HG02840 (cell line): Measurements from ENCODE around the gene TSC22D1.

ENCODE experiments used
- ATAC-seq: cut with Tn5 transposase; IDR thresholded peaks from one replicate; pipeline ENCODE4 v1.9.1; 2021; ENCODE audit warnings: mild to moderate bottlenecking, moderate library complexity, moderate number of reproducible peaks; ENCODE audit not compliant: unreplicated experiment, low FRiP score

Gene TSC22D1

DNA sequence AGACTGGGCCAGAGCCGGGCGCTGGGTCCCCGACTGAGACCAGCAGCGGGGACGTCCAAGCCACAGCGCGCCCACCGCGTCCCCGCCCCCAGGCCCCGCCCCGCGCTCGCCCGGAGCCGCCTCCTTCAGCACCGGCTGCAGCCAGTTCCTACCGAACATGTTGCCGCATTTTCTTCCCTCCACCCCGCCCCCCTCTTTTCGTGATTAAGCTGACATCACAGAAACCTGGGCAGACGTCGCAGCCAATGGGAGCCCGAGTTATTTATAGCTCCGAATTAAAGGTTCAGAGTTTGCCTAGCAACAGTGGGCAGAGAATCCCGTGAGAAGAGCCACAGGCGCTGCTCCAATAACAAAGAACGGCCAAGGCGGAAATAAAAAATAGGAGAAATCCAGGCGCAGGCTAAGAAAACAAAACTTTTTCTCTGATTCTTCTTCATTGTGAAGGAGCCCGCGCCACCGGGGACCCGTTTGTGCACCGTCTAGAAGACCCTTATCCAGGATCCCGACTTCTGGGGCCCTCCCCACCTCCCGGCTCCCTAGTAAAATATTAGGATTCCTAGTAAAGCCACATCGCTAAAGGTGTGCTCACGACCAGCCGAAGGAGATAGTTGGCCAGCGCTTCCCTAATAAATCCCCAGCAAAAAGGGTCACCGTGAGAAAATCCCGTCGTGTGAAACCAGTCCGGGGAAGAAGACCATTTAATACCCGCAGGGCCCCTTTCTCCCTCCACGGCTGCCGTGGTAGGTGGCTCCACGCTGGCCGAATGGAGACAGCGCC is 140.8 kb downstream of the TSC22D1 start:
- ATAC-seq, result no peak

DNA sequence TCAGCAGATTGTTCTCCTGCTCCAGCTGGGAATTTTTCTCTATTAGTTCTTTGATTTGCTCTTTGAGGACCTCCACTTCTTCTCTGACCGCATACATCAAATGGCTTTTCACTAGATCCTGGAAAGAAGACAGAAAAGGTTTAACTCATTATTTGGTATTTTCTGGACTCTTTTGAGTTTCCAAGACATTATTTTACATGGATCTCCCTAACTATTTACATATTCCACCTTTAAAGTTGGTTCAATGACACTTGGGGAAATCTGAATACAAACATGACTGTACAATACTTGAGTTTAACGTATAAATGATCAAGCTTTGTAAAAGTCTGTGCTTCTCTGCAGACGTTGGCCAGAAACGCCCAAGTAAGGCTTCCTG is 141.4 kb downstream of the TSC22D1 start:
- no peak for ATAC-seq

- ATAC-seq, result no peak
These were observed 142.0 kb downstream of the TSC22D1 start for GRCh38 chr13:44433863-44434765.

- ATAC-seq, result no peak
These were observed 143.5 kb downstream of the TSC22D1 start for GRCh38 chr13:44432650-44433049.

DNA sequence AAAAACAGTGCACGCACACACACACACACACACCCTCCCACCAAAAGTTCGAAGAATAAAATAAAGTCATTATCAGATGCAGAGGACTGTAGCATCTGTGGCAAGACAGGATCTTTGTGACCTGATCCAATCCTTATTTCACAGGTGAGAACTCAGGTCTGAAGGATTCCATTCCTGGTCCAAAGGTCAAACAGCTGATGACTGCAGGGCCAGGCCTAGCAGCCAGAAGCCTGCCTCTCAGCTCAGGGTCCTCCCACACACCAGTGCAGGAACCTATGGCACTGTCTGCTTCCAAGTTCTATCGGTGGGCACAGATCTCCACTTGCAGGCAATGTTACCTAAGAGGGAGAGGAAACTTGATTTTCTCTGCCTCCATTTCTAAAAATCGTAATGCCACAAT is 145.0 kb downstream of the TSC22D1 start:
- ATAC-seq, result no peak

DNA sequence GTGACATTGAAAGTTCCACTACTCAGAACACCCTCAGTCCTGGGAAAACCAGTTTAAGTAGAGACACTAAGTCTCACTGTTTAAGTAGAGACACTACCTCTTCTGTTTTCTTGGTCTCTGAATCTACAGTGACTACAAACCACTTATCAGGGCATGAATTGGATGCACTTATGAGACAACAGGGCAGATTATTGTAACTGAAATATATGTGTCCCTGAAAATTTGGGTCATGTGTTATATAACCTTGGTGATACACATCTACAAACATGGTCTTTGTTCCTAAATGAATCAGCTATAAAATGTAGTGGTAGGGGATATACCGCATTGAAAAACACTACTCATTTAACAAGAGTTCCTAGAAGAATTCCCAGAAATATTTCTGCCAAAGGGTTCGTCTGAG is 146.8 kb downstream of the TSC22D1 start:
- ATAC-seq, result no peak

DNA sequence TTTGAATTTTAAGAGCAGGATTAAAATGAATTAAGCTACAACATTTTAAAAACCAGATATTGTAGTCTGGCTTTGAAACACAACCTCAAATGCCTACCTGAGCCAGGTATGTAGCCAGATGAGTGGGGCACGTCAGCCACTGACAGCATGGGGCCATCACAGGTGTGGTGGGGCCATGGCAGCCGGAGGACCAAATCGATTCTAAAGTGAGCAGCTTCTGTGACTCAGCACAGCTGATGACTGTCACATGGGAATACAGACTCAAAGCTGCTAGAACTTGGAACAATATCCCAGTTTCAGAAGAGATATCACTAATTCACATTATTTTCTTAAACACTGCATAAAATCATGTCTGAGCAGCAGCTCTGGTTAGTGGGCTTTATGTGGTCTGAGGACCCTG is 149.7 kb downstream of the TSC22D1 start:
- ATAC-seq, result no peak

DNA sequence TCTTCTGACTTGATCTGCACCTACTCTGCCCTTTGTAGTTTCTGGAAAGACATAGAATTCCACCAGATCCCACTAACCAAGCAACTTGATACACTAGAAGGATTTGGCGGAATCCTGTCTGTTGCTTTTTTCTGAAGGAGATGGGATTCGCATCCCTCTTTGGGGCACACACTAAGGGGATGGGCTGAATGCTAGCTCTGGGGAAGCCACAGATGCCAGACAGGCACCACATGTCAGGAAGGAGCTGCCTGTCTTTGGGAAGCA is 150.4 kb downstream of the TSC22D1 start:
- no peak for ATAC-seq

GRCh38 chr13:44425041-44425814 is 150.9 kb downstream of the TSC22D1 start:
- ATAC-seq, result no peak

- ATAC-seq, result no peak
These were observed 152.3 kb downstream of the TSC22D1 start for GRCh38 chr13:44423824-44424223.

DNA sequence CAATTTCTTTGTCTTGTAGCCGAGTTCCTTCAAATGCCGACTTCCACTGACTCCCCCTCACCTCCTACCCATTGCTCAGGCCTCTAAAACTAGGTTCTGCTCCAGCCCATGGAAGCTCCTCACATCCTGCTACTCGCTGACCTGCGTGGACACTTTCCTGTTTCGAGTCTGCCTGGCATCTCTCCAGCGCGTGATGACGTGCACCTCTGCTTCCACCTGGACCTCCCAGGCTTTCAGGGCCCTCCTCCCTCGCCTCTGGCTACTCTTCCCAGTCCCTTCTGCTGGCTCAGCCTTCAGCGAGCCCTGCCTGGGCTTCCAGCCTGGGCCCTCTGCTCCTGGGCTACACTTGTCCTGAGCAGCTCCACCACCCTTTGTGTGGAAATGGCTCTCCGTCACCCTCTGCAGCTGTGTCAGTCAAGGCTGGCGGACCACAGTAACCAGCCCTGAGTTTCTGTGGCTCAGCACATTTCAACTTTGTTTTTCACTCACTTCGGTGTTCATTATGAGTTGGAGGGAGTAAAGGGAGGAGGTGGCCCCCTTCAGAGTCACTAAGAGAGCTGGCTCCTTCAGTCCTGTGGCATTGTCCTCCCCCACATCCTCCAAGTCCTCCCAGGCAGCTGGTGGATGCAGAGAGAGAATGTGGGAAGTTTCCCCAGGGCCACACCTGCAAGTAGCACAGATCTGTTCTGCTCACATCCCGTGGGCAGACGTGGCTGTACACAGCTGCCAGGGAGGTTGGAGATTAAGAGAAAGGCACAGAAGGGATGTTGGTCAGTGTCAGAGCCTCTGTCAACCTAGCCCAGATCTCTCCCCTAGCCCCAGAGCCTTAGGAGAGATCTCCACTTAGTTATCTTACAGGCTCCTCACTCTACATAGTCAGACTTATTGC is 153.1 kb downstream of the TSC22D1 start:
- no peak for ATAC-seq

- no peak for ATAC-seq
These were observed 154.1 kb downstream of the TSC22D1 start for GRCh38 chr13:44421853-44422525.

DNA sequence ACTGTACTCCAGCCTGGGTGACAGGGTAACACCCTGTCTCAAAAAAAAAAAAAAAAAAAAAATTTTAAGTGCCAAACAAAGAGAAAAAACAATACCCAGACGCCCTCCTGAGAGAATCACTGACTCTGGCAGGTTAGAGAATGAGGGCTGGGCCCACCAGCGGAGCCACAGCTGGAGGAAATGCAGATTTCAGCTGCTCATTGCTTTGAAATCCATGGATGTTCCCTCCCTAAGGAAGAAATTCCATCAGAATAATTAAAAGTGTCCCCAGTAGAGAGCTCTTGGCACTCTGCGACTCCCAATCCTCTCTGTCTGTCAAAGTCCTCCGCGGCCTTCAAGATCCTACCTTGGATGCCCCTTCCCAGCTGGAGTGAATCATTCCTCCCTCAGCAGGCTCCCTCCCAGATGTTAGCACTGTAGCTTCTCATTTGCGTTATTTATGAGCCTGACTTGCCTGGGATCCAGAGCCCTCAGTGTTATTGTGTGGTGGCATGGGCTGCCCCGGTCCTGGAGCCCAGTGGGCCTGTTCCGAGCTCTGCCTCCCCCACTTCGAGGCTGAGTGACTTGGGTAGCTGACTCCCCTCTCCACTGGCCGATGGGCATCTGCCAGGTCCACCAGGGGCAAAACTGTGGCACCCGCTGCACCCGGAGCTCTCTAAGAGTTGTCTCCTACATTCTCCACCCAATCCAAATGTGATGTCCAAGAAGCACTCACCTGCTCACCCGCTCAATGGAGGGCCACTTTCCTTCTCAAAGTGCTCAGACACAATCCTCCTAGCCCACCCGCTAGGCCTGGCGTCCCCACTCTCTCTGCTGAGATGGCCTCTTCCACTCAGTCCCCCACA is 155.5 kb downstream of the TSC22D1 start:
- ATAC-seq, result no peak

DNA sequence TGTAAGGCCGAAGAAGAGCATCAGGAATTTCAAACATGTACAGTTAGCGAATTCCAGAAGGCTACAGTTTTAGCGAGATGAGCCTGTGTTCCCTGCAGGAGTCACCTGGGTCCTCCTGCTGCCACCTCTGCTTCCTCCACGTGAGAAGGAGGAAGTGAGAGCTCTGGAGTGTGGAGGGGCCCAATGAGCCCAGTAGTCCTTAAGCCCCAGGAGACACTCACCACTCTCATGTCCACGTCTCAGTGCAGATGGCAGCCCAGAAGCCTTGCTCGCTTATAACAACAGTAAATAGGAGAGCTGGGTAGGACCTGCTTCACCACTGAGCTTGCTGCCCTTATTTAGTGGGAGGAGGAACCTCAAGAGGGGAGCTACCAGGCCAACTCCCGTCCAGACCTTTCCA is 158.3 kb downstream of the TSC22D1 start:
- no peak for ATAC-seq

DNA sequence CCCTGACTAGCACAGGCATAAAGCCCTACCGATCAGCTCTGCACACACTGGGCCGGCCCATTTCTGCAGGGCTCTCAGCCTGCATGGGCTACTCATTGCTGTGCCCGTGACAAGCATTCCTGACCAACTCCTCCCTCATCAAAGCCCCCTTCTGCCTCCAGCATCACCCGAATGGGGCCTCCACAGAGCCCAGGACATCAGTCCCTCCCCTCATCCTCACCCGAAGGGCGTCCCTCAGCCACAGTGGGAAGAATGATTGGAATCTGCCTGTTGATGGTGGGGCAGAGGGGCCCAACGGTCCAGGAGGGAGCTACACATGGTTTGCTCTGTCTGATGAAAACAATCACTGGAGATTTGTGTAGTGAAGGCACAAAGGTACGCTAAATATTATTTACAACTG is 158.7 kb downstream of the TSC22D1 start:
- ATAC-seq, result no peak

DNA sequence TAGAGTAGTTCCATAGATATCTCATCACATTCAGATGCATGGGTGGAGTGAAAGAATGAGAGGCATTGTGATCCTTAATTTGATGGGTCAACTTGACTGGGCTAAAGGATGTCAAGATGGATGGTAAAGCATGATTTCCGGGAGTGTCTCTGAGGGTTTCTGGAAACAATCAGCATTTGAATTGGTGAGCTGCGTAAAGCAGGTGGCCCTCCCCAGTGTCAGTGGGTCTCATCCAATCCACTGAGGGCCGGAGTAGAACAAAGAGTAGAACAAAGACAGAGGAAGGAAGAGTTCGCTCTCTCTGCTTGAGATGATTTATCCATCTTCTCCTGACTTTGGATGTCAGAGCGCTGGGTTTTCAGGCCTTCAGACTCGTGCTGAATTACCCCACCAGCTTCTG is 159.4 kb downstream of the TSC22D1 start:
- no peak for ATAC-seq

GRCh38 chr13:44416301-44416700 is 159.8 kb downstream of the TSC22D1 start:
- ATAC-seq, result no peak

DNA sequence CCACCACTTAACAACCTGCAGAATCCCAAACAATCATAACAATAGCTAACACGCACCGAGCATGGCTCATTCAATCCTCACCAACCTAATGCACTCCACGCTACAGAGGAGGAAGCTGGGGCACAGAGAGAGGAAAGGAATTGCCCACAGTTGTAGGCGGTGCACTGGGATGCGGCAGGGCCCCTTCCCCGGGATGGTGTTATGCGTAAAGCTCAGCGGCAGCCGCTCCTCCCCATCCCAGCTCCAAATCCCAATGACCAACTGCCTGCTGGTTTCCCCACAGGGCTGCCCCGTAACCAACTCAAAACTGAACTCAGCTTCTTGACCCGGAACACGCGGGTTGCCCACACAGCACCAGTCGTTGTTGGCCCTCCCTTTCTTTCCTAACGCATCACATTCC is 160.3 kb downstream of the TSC22D1 start:
- no peak for ATAC-seq

GRCh38 chr13:44414716-44415115 is 161.4 kb downstream of the TSC22D1 start:
- no peak for ATAC-seq
